ENCODE measurements around the gene DSEL. TPM values are rescaled to one million over a fixed set of nuclear protein-coding genes. Genes with fewer than 3 reads are reported as not detected.

Gene DSEL
- polyA plus RNA-seq (ENCODE audit: insufficient read length in 4 of 4): 10 to 100 TPM; 20.1 to 24.5 (median 22.0) TPM

DNA sequence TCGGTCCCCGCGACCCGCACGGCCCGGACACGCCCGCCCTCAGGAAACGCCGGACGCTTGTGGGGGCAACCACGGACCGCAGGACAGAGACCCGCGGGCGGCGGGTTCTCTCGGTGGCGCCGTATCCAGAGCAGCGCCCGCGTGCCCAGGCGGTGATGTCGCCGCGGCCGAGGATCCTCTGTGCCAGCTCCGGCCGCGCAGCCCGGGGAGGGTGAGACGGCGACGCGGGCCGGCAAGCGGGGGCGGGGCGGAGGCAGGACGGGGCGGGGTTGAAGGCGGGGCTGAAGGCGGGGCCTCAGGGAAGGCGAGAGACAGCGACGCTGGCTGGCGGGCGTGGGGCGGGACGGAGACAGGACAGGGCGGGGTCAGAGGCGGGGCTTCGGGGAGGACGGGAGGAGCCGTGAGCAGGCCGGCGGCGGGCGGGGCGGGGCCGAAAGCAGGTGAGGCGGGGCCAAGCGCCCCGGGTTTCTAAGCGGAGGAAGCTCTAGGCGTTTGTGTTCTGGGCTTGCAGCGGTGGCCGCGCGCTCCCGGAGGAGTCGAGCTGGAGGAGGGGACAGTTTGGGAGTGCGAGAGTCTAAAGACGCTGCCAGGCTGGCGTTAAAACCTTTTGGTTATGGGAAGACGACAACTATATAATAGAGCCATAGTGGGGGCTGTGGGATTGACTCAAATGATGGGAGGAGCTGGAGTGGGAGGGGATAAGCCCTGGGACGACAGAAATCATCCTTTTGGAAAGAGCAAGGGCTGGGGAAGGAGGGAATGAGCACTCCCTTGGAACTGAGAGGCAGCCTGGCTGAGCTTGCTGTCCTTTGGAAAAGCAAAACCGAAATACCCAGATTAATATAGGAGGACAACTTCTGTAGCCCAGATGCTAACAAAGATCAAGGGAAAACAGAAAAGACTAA, at the start of gene DSEL:
Gene DSEL, minus strand, starts transcription at position 182 of the 905 bp plus-strand sequence. CDS start 2,112 bp downstream, outside the sequence.
- peak; percentile 75 to 88 (median 85) for DNase-seq (ENCODE audit: low read depth in 4 of 4, low spot score in 3 of 4)

DNA sequence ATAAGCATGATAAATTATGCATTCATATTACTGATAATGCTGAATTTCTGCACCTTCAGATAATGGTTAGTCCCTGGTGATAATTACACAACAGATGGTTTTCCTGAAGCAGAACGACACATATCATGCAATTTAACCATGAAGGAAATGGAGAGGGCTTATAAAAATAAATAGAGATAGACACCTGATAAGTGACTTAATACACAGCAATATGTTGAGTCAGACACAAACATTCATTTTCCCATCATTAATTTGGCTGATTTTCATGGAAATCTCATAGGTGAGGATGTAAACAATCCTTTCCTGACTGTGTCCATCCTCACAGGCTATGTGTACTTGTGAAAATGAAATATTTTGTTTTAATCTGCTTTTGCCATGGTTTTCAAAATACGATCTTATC, 36.9 kb upstream of the DSEL start:
- no peak for DNase-seq (ENCODE audit: low read depth in 4 of 4, low spot score in 3 of 4)

GRCh38 chr18:67550872-67551520, 34.5 kb upstream of the DSEL start:
- peak in 1 of 4 donors; percentile 17 for DNase-seq (ENCODE audit: low read depth in 4 of 4, low spot score in 3 of 4)

- DNase-seq (ENCODE audit: low read depth in 4 of 4, low spot score in 3 of 4): no peak
Measured at GRCh38 chr18:67549946-67550345, 33.4 kb upstream of the DSEL start.

- DNase-seq (ENCODE audit: low read depth in 4 of 4, low spot score in 3 of 4): no peak
Measured at GRCh38 chr18:67545681-67546080, 29.2 kb upstream of the DSEL start.

GRCh38 chr18:67540559-67540958, 24.0 kb upstream of the DSEL start:
- no peak for DNase-seq (ENCODE audit: low read depth in 4 of 4, low spot score in 3 of 4)

DNA sequence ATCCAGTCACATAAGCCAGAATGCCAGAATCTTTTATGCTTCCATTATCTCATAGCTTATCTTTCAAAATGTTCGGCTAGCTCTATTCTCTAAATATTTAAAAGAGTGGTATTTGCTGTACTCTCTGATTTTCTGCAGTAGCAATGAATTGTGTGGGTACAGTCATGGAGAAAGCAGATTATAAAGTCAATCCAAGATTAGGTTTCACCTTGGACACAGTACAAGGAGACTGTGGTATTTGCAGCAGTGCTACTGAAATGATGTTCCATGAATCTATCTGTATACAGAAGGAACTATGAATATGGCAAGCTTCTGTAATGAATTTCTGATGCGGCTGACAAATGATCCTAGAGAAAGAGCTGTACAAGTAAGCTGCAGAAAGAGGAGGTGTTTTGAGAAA, 15.4 kb upstream of the DSEL start:
- DNase-seq (ENCODE audit: low read depth in 4 of 4, low spot score in 3 of 4): no peak

DNA sequence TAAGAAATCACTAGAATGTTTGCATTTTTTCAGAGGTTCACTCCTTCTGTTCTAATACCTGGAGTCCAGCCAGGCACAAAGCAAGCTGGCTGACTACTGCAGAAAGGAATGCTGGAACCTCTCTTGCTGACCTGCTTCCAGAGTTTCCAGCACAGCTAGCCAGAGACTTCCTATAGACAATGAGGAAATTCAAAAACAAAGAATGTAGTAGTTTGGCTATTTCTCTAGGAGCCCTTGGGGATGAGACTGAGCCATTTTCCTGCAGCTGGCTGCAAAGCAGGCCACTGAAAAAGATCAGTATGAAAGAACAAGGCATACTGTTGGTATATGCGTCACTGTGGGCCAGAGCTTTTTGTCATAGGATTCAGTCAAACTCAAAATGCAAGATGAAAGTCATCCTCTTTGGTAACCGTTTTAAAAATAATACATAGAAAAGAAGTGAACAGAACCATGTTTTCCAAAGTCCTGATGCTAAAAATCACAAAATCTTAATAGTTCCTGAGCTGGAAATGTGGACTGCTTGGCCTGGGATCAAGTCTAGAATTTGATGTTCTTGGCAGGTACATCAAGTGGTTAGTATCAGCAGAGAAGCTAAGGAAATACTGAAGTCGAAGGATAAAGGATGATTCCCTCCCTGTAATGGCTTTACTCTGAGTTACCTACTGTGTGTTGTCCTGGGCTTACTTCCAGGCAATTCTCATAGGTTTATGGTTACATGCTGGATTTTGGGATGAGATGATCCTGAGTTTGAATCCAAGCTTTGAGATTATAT, 9.0 kb upstream of the DSEL start:
- peak in 2 of 4 donors; percentile 8 to 29 for DNase-seq (ENCODE audit: low read depth in 4 of 4, low spot score in 3 of 4)

DNA sequence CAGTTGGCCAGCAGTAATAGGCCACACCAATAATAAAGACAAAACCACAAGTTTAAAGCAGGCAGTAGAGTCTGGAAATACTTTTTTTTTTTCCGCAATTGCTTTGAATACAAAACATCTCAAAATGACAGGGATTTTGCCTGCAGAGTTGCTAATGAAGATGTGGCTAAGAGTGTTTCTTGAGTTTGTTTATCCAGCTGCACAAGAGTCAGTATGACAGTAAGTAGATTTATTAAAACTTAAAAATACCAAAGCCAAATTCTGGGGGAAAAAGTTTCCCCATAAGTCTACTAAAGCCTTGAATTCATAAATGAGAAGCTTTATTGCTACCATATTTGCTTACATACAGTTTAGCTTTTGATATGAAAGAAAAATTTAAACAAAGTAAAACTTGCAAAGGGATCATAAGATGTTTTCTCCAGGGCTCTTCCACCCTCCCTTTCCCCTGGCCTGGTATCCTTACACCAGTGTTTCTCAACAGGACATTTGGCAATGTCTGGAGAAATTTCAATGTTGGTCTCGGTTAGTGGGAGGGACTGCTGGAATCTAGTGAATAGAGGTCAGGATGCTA, 3.9 kb upstream of the DSEL start:
- DNase-seq (ENCODE audit: low read depth in 4 of 4, low spot score in 3 of 4): no peak

DNA sequence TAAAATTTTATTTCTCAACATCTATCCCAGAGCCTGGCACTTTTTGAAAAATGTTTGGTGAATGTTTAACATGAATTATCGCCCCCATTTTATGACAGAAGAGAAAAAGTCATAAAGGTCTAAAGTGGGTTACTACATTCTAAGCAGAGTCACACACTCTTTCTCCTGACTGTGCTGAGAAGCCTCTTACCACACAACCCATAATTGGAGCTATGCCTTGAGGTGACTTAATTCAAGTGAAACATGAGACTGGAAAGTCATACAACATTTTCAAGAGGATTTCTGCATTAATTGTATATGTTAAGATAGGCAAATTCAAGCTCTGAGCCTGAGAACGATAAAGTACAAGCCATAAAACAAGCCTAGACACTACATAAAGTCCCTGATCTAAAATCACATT, 3.1 kb upstream of the DSEL start:
- no peak for DNase-seq (ENCODE audit: low read depth in 4 of 4, low spot score in 3 of 4)

- DNase-seq (ENCODE audit: low read depth in 4 of 4, low spot score in 3 of 4): no peak
Measured at GRCh38 chr18:67518566-67518965, 2.0 kb upstream of the DSEL start.

DNA sequence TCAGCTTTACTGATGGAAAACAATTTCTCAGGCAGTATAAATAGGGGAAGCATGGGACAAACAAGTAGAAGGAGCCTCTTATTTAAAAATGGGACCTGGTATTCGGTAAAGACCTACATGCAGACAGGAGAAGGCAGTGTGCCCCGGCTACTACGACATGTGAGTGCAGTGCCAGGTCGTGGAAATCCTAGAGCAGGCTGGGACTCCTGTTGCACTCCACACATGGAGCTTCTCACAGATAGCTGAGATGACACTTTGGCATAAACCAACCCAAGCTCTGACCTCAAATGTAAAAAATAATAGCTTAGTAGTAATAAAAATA, 885 bp upstream of the DSEL start:
- peak in 1 of 4 donors; percentile 12 for DNase-seq (ENCODE audit: low read depth in 4 of 4, low spot score in 3 of 4)

GRCh38 chr18:67515942-67516538, 480 bp downstream of the DSEL start:
- peak; percentile 72 to 79 (median 74) for DNase-seq (ENCODE audit: low read depth in 4 of 4, low spot score in 3 of 4)

GRCh38 chr18:67514901-67515540, 1.5 kb downstream of the DSEL start:
- no peak for DNase-seq (ENCODE audit: low read depth in 4 of 4, low spot score in 3 of 4)

GRCh38 chr18:67514465-67514864, 2.1 kb downstream of the DSEL start:
- no peak for DNase-seq (ENCODE audit: low read depth in 4 of 4, low spot score in 3 of 4)

DNA sequence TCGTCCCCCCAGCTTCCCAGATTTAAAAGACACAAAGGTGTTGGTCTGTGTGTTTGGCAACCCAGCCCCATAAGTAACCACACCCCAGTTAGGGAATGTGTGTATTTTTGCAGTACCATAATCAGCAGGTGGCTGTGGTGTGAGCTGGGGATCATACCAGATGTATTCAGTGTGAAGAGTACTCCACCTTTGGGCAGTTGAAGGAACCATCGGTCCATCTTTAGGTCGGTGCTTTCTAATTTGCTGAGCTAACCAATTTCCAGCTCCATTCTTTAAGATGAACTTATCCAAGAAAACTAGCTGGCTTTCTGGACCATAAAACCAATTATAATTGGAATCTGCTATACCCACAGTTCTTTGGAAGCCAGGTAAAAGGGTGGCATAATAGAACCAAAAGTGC, 3.2 kb downstream of the DSEL start:
- no peak for DNase-seq (ENCODE audit: low read depth in 4 of 4, low spot score in 3 of 4)

DNA sequence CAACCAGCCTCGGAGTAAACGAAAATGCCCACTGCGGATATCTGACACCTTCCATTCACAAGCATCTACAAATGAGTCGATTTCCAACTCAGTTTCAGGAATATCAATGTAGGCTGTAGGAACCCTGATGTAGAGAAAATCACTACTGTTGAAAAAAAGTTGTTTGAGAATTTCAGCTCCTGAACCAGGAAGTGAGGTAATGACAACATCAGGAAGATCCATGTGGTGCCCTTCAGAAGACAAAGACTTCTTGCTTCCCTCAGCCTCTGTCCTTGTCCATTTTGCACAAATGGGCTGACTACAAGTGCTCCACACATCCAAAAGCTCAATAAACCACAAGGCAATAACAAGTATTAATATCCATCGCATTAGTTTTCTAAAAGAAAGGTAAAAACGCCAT, 4.7 kb downstream of the DSEL start:
- no peak for DNase-seq (ENCODE audit: low read depth in 4 of 4, low spot score in 3 of 4)

DNA sequence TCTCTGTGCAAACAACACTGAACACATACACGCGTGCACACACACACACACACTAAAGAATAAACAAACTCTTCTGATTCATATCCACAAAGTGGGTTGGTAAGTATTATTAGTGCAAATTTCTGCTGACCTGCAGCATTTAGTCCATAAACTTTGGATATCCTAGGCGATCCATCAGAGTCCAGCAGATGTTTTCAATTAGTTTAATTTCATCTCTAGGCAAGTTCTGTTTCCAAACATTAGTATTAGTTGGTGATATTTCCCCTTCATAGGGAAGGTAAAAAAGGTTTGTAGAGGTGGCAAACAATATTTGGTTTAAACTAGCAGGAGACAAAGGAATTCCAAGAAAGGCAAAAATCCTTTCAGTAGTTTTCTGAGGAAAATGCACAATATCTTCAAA, 5.7 kb downstream of the DSEL start:
- no peak for DNase-seq (ENCODE audit: low read depth in 4 of 4, low spot score in 3 of 4)

DNA sequence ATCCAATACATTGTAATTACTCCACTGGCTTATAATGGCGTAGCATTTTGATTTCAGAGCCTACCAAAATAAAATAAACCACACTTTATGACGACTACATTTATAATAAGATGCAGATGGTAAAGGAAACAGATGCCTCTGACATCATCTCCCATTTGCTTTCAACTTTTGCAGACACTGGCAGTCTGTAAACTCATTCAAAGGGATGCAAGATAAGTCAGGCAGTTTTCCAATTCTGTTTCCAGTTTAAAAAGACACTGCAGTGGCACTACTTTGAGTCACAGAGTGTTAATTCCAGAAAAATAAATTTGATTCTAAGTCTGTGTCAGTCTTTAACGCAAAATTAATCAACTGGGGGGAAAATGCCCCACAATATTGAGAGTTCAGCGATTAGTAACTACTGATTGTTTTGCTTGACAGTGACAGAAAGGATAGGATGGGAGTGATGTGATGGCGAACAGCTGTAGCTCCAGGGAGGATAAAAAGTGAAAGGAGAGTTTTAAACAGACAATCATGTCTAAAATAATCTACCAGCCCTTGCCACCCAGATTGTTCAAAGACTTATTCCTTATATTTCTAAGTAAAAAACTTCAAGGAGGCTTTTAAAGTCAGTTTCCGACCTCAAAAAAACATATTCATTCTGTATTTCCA, 6.7 kb downstream of the DSEL start:
- no peak for DNase-seq (ENCODE audit: low read depth in 4 of 4, low spot score in 3 of 4)

- DNase-seq (ENCODE audit: low read depth in 4 of 4, low spot score in 3 of 4): no peak
Measured at GRCh38 chr18:67508146-67508545, 8.4 kb downstream of the DSEL start.
